ENCODE results near the gene KRT33B. TPM values are rescaled to one million over a fixed set of nuclear protein-coding genes. Genes with fewer than 3 reads are reported as not detected.

Gene KRT33B
- total RNA-seq, 4 donors from 2014 or later, result not detected

DNA sequence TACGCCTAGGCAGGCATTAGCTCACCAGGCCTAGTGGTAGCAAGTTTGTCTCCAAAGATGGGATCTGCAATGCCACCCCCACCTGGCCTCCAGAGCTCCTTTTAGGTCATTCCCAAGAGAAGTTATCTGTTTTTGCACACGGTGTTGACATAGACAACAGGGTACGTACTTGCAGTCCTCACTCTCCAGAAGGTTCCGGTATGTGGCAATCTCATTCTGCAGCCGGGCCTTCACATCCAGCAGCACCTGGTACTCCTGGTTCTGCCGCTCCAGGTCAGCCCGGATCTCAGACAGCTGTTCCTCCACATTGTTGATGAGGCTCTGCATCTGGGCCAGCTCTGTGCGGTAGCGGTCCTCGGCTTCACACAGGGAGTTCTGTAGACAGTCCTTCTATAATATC lies 37.6 kb upstream of the KRT33B start:
- intact Hi-C loops (cut with DNase I; ENCODE audit: low total_unique reads), result no loop called here
- H3K27me3 ChIP-seq, result no peaks in the 10 kb centered on the region
- no peaks in the 10 kb centered on the region for H3K4me1 ChIP-seq
- H3K27ac ChIP-seq, result no peak overlapping the region
- TF ChIP-seq POLR2A (IDR thresholded peaks at IDR 0.05), result no peak
- TF ChIP-seq, protein P1, sequence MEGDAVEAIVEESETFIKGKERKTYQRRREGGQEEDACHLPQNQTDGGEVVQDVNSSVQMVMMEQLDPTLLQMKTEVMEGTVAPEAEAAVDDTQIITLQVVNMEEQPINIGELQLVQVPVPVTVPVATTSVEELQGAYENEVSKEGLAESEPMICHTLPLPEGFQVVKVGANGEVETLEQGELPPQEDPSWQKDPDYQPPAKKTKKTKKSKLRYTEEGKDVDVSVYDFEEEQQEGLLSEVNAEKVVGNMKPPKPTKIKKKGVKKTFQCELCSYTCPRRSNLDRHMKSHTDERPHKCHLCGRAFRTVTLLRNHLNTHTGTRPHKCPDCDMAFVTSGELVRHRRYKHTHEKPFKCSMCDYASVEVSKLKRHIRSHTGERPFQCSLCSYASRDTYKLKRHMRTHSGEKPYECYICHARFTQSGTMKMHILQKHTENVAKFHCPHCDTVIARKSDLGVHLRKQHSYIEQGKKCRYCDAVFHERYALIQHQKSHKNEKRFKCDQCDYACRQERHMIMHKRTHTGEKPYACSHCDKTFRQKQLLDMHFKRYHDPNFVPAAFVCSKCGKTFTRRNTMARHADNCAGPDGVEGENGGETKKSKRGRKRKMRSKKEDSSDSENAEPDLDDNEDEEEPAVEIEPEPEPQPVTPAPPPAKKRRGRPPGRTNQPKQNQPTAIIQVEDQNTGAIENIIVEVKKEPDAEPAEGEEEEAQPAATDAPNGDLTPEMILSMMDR (IDR thresholded peaks at IDR 0.05), result no peak
- DNase-seq, result no peak
- no peak overlapping the region for H3K4me3 ChIP-seq
- no peaks in the 10 kb centered on the region for H3K36me3 ChIP-seq
- no peaks in the 10 kb centered on the region for H3K9me3 ChIP-seq

DNA sequence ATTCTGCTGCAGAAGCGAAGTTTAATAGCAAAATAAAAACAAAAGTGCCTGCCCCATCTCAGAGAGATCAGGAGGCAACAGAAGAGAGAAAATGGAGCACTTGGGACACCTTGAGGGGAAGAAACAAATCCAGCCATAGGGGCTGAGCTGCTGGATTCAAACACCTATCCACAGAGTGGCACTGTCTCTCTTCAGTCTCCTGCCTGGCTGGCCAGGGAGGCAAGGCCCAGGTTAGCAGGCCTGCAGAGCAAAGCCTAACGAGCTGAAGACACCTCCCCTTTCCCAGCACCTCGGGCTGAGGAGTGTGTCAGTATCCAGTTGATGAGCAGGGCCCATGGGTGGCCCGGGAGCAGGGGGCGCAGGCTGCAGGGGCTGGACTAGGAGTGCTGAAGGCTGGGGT lies 36.6 kb upstream of the KRT33B start:
- H3K27ac ChIP-seq, result no peak overlapping the region
- H3K9me3 ChIP-seq, result no peaks in the 10 kb centered on the region
- TF ChIP-seq, protein P1 (IDR thresholded peaks at IDR 0.05), result no peak
- no peak for TF ChIP-seq POLR2A (IDR thresholded peaks at IDR 0.05)
- no peaks in the 10 kb centered on the region for H3K27me3 ChIP-seq
- intact Hi-C loops (cut with DNase I; ENCODE audit: low total_unique reads), result no loop called here
- H3K4me1 ChIP-seq, result no peaks in the 10 kb centered on the region
- DNase-seq, result no peak
- no peak overlapping the region for H3K4me3 ChIP-seq
- H3K36me3 ChIP-seq, result no peaks in the 10 kb centered on the region

DNA sequence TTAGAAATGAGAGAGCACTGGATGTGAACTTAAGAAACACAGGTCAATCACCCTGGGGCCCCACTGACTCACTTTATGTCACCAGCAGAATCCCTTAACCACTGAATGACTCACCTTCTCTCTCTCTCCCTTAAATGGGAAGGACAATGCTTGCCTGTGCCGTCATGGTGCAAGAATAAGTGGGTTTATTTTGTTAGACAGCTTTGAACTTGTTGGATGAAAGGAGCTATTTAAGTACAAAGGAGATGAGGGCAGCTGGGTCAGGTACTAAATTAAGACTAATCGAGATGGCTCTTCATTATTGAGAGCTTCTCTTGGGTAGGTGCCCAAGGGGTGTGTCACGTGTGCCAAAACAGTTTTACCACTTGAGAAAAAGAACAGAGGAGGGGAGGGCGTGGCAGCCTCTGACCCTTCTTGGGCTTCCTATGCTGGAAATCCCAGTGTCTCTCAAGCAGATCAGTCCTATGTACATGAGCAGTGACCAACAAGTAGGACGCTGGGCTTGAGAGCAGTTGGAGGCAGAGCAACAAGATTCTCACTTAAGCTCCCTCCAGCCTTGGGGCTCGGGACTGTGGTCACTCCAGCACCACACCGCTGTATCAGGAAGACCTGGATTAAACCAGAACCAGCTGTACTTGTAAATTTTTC lies 34.5 kb upstream of the KRT33B start:
- H3K36me3 ChIP-seq, result no peaks in the 10 kb centered on the region
- no peak overlapping the region for H3K27ac ChIP-seq
- peak in 1 of 2 donors; percentile 49 for DNase-seq
- TF ChIP-seq POLR2A (IDR thresholded peaks at IDR 0.05), result no peak
- TF ChIP-seq, protein P1 (IDR thresholded peaks at IDR 0.05), result no peak
- H3K4me1 ChIP-seq, result no peaks in the 10 kb centered on the region
- no peaks in the 10 kb centered on the region for H3K9me3 ChIP-seq
- H3K4me3 ChIP-seq, result no peak overlapping the region
- intact Hi-C loops (cut with DNase I; ENCODE audit: low total_unique reads), result no loop called here
- no peaks in the 10 kb centered on the region for H3K27me3 ChIP-seq

DNA sequence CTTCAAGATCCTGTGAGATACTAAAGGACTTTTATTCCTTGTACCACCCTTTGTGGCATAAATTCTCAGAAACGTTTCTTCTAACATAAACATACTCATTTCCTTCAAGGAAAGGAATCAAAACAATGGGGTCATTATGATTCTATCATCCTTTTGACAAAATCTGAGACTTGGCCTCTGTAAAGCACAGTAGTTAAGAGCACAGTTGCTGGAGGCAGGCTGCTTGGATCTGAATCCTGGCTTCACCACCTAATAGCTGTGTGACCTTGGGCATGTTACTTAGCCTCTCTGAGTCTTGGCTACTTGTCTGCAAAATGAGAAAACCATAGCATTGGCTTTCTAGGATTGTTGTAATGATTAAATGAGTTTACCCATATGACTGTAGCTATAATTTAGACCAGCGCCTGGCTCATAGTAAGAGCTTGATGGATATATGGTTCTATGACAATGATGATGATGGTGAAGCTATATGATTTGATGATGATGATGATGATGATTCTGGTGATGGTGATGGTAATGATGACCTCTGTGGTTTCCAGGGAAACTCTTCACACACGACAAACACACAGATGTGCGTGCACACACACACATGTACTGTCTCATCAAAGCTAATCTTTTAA lies 33.9 kb upstream of the KRT33B start:
- no peak overlapping the region for H3K27ac ChIP-seq
- no peaks in the 10 kb centered on the region for H3K27me3 ChIP-seq
- TF ChIP-seq, protein P1 (IDR thresholded peaks at IDR 0.05), result no peak
- TF ChIP-seq POLR2A (IDR thresholded peaks at IDR 0.05), result no peak
- H3K4me3 ChIP-seq, result no peak overlapping the region
- no peaks in the 10 kb centered on the region for H3K9me3 ChIP-seq
- intact Hi-C loops (cut with DNase I; ENCODE audit: low total_unique reads), result no loop called here
- DNase-seq, result no peak
- H3K36me3 ChIP-seq, result no peaks in the 10 kb centered on the region
- H3K4me1 ChIP-seq, result no peaks in the 10 kb centered on the region

DNA sequence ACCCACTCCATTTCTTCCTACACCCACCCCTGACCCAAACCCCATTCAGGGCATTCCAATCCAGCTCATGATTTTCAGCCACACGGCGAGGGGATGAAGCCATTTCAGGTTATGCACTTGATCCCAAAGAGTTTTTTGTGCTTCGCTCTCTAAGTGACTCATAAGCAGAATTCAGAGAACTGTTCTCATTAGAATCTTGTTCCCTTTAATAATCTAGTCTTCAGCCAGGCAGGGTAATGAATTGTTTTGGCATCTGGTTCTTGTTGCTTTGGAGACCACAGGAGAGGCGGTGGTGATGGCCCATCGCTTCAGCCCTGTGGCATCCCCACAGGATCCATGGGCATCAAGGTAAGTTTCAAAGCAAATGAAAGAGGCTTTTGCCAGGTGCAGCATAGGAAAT lies 32.5 kb upstream of the KRT33B start:
- intact Hi-C loops (cut with DNase I; ENCODE audit: low total_unique reads), result no loop called here
- peak overlapping the region in 1 of 2 donors; percentile 25 for H3K27ac ChIP-seq
- H3K9me3 ChIP-seq, result no peaks in the 10 kb centered on the region
- no peak overlapping the region for H3K4me3 ChIP-seq
- H3K36me3 ChIP-seq, result no peaks in the 10 kb centered on the region
- no peaks in the 10 kb centered on the region for H3K27me3 ChIP-seq
- TF ChIP-seq, protein P1 (IDR thresholded peaks at IDR 0.05), result no peak
- TF ChIP-seq POLR2A (IDR thresholded peaks at IDR 0.05), result no peak
- H3K4me1 ChIP-seq, result no peaks in the 10 kb centered on the region
- DNase-seq, result no peak
